ENCODE measurements around the gene ADGRG7. TPM values are rescaled to one million over a fixed set of nuclear protein-coding genes. Genes with fewer than 3 reads are reported as not detected.

ADGRG7 gene
- total and polyA plus RNA-seq, 2 experiments from 2014 or later, result 43.2 to 49.4 TPM

DNA sequence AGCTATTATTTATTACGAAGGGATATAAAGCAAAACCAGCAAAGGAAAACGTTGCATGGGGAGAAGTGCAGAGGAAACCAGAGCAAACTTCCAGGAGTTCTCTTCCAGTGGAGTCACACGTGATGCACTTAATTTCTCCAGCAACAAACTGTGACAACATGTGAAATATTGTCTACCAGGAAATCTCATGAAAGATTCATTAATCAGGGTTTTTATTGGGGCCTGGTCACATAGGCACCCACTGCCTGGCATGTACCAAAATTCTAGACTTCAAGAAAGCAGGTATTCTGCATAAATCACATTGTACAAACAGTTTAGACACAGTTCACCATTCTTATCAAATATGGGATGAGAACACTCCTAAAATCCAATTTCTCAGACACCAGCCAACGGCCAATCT lies 94.5 kb downstream of the ADGRG7 start:
- Histone ChIP-seq H3K9me3 (ENCODE audit: low read depth) (no peaks in the 10 kb centered on the region), H3K27ac (no peak overlapping the region), H3K4me1 (ENCODE audit: low read depth) (peaks cover 32% of the 10 kb centered on the region), H3K27me3 (no peaks in the 10 kb centered on the region), H3K36me3 (no peaks in the 10 kb centered on the region), H3K4me3 (no peak overlapping the region)
- TF ChIP-seq CTCF (IDR thresholded peaks at IDR 0.05; ENCODE audit: low read depth, low read length), result no peak
- DNase-seq (ENCODE audit: low read depth in 1 of 2, low spot score in 1 of 2), result no peak

- Histone ChIP-seq H3K27ac (peak overlapping the region; percentile 28), H3K4me1 (ENCODE audit: low read depth) (peaks cover 22% of the 10 kb centered on the region), H3K36me3 (peaks cover under 1% of the 10 kb centered on the region), H3K9me3 (ENCODE audit: low read depth) (no peaks in the 10 kb centered on the region), H3K27me3 (no peaks in the 10 kb centered on the region), H3K4me3 (no peak overlapping the region)
- no peak for TF ChIP-seq CTCF (IDR thresholded peaks at IDR 0.05; ENCODE audit: low read depth, low read length)
- DNase-seq (ENCODE audit: low read depth in 1 of 2, low spot score in 1 of 2), result peak in 1 of 2 donors; percentile 16
These were observed 97.0 kb downstream of the ADGRG7 start for GRCh38 chr3:100706365-100706764.

DNA sequence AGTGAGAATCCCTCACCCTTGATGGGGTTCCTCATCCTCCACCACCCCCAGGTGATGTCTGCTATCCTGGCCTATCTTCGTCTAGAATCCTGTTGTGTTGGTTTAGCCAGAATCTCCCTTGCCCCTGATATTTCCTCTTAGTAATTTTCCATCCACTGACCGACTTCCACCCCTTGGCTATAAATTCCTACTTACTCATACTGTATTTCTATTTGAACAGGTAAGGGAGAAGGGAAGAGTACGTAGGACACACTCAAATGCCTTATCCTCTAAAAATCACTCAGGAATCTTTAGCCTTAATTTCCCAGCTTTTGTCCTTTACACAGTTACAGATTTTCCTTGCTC lies 99.2 kb downstream of the ADGRG7 start:
- no peak for TF ChIP-seq CTCF (IDR thresholded peaks at IDR 0.05; ENCODE audit: low read depth, low read length)
- Histone ChIP-seq H3K4me1 (ENCODE audit: low read depth) (peaks cover 45% of the 10 kb centered on the region), H3K27ac (peak overlapping the region; percentile 97), H3K27me3 (no peaks in the 10 kb centered on the region), H3K9me3 (ENCODE audit: low read depth) (no peaks in the 10 kb centered on the region), H3K36me3 (peaks cover 6% of the 10 kb centered on the region), H3K4me3 (peak overlapping the region; percentile 51)
- no peak for DNase-seq (ENCODE audit: low read depth in 1 of 2, low spot score in 1 of 2)

- peak; percentile 100 for DNase-seq (ENCODE audit: low read depth in 1 of 2, low spot score in 1 of 2)
- no peak for TF ChIP-seq CTCF (IDR thresholded peaks at IDR 0.05; ENCODE audit: low read depth, low read length)
- Histone ChIP-seq H3K36me3 (peaks cover 10% of the 10 kb centered on the region), H3K9me3 (ENCODE audit: low read depth) (no peaks in the 10 kb centered on the region), H3K4me1 (ENCODE audit: low read depth) (peaks cover 49% of the 10 kb centered on the region), H3K27ac (peak within 1 kb of the TSS; percentile 97), H3K27me3 (no peaks in the 10 kb centered on the region), H3K4me3 (peak within 1 kb of the TSS; percentile 51)
These were observed 99.8 kb downstream of the ADGRG7 start, which contains the start of gene TFG for GRCh38 chr3:100708989-100709841. Gene TFG (plus strand): TSS chr3:100709494. CDS start chr3:100713686, 4,192 bp downstream.

- Histone ChIP-seq H3K9me3 (ENCODE audit: low read depth) (no peaks in the 10 kb centered on the region), H3K36me3 (peaks cover 17% of the 10 kb centered on the region), H3K4me3 (peak overlapping the region; percentile 51), H3K4me1 (ENCODE audit: low read depth) (peaks cover 55% of the 10 kb centered on the region), H3K27me3 (no peaks in the 10 kb centered on the region), H3K27ac (peak overlapping the region; percentile 97)
- DNase-seq (ENCODE audit: low read depth in 1 of 2, low spot score in 1 of 2), result peak; percentile 49 to 92
- TF ChIP-seq CTCF (IDR thresholded peaks at IDR 0.05; ENCODE audit: low read depth, low read length), result no peak
These were observed 100.5 kb downstream of the ADGRG7 start for GRCh38 chr3:100709842-100710260.
